NCI-H128 (cell line): ENCODE measurements around the gene TRIM7.
"Not testable (repeated sequence)": the region's sequence is repeated elsewhere in the genome, so short reads cannot be mapped to it uniquely, and the experiment has no call there.

Source experiments
- DNase-seq: peaks from one replicate; lab custom pipeline; 2025; ENCODE audit not compliant: unreplicated experiment; lab: John Stamatoyannopoulos, UW

Gene TRIM7

GRCh38 chr5:181156758-181157157 lies 48.2 kb downstream of the TRIM7 start:
- DNase-seq = no peak

GRCh38 chr5:181153814-181154213 lies 51.2 kb downstream of the TRIM7 start:
- no peak for DNase-seq

- DNase-seq = no peak
Observed at GRCh38 chr5:181152406-181152805, 52.6 kb downstream of the TRIM7 start.

DNA sequence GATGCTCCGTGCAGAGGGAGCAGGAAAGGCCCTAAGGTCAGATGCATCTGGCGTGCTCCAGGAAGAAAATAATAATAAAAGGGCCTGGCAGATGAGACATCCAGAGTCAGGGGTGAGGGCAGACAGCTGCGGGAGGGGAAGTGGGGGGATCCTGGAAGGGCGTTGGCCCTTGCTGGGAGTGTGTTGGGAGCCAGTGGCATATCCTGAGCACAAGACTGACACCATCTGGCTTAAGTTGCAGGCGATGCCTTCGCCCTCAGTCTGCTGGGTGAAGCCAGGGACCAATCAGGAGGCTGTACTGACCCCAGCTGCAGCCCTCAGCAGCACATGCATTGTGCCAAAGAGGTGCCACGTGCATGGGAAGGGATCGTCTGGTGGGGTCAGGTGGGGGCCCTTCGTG lies 53.9 kb downstream of the TRIM7 start:
- no peak for DNase-seq

DNA sequence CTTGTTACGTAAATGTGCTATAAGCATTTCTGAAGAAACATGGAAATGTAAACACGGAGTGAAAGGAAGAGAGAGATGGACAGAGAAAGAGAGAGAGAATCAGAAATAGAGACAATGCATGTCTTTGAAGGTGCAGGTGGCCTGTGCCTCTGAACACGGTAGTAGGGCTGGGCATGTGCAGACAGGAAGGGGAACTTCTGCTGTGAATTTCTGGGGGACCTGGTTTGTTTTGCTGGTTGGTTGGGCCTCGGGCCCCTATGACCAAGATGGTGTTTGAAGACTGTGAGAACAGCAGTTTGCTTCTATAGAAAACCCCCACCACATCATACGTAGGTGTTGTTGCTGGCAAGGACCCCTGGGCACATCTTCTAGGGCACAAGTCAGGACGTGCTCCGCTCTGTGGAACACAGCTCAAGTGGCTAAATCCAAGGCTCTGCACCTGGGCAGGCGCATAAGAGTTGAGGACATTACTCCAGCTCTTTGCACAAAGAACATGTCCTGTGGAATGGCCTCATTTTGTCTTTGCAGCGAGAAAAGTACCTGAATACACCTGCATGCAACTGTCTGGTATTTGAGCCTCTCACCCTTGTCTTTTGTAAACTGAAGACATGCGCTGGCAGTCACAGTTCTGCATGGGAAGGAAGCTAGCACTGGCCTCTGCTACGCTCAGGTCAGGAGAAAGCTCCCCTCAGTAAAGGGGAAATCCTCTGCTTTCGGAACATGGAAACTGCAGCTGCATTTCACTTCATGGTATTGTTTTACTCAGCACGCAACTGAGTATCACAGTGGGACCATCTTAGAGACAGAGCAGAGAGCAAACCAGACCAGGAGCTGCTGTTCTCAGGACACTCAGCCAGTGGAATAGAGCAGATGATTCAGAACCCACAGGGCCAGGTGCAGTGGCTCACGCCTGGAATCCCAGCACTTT lies 54.9 kb downstream of the TRIM7 start:
- no peak for DNase-seq

DNA sequence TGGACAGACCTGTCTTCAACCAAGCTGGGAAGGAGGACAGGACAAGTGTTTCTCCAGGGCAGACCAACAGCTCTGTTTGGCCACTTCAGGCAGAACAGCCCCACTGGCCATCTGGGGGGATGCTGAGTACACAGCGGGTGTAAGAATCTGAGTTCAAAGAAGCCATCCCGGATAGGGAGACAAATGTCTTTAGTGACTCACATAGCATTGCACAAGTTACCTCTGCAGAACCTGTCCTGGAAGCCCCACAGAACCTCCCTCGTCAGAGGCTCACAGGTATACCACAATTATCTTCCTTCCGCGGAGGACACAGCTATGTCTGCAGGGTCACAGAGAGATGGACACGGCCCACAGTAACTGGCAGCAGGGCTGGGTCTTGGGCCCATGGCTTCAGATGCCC lies 55.6 kb downstream of the TRIM7 start:
- no peak for DNase-seq

GRCh38 chr5:181146927-181147636 lies 57.9 kb downstream of the TRIM7 start, which contains the start of gene OR2V2:
TSS of gene OR2V2 (plus strand) at chr5:181147586. CDS start at chr5:181154943, 7,357 bp downstream.
- DNase-seq = not testable (repeated sequence)

- DNase-seq = no peak
Observed at GRCh38 chr5:181145133-181145532, 59.9 kb downstream of the TRIM7 start.
